ENCODE results near the gene OR2B6. TPM values are rescaled to one million over a fixed set of nuclear protein-coding genes. Genes with fewer than 3 reads are reported as not detected.

OR2B6 gene
- total RNA-seq, 1 experiment from 2014 or later: not detected

DNA sequence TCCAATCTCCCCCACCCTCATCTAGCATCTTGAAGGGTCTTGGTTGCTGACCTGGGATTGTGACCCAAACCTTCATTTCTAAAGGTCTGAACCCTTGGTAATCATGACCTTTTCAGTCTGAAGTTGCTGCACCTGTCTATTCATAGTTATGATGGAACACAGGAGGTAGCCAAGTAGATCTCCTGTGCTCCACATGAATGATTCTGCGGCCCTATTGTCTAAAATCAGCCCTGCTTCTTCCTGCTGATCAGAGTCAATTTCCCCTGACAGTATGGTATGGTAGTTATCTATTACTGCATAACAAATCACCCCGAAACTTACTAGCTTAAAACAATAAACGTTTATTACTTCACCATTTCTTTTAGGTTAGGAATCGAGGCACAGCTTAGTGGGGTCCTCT, 9.0 kb downstream of the OR2B6 start:
- no peak overlapping the region for H4K5ac ChIP-seq (ENCODE audit: insufficient read length, low read depth, low read length)
- no peak for DNase-seq
- H3K9me3 Mint-ChIP-seq: peaks cover 5 to 11% of the 10 kb centered on the region in 2 experiments; a peak in 4 of 5 replicates
- no peak overlapping the region for H3K27ac Mint-ChIP-seq
- H2BK20ac ChIP-seq (ENCODE audit: low read depth, low read length, poor library complexity, severe bottlenecking): no peak overlapping the region
- no peaks in the 10 kb centered on the region; the same call in none of the 2 replicates for H3K27me3 Mint-ChIP-seq (ENCODE audit: low read depth)
- 0 out of 7 replicates have a peak, but pooled peaks cover 0 to 1% (median 0%) of the 10 kb centered on the region in 3 experiments for H3K36me3 Mint-ChIP-seq (ENCODE audit: insufficient read depth in 1 of 3, low read depth in 3 of 3)
- no peak overlapping the region for H4K91ac ChIP-seq (ENCODE audit: insufficient read length, low read depth, low read length)
- no peaks in the 10 kb centered on the region for H3K27me3 ChIP-seq (ENCODE audit: insufficient read depth, low read length)
- no peaks in the 10 kb centered on the region for H3K4me1 ChIP-seq (ENCODE audit: insufficient read depth, low read length)
- no peak overlapping the region for H2AFZ ChIP-seq (ENCODE audit: low read length)
- no peak overlapping the region for H3K4me3 Mint-ChIP-seq
- no peak overlapping the region for H2BK5ac ChIP-seq (ENCODE audit: insufficient read length, low read length)
- no peak overlapping the region for H3K4ac ChIP-seq (ENCODE audit: low read depth, low read length)
- no peaks in the 10 kb centered on the region for H4K20me1 ChIP-seq (ENCODE audit: control insufficient read depth, insufficient read depth, insufficient read length)
- H3K4me2 ChIP-seq (ENCODE audit: insufficient read depth, insufficient read length, low read length): no peak overlapping the region
- no peak overlapping the region for H4K8ac ChIP-seq (replicated peaks; ENCODE audit: insufficient read length, low read depth, low read length)
- H3K79me1 ChIP-seq (ENCODE audit: insufficient read depth, low read depth, low read length, poor library complexity, severe bottlenecking): no peaks in the 10 kb centered on the region
- TF ChIP-seq CTCF (conservative IDR thresholded peaks at IDR 0.05): no peak
- no peak overlapping the region for H2BK15ac ChIP-seq (ENCODE audit: low read depth, low read length)
- H3K4me1 Mint-ChIP-seq: no peaks in the 10 kb centered on the region
- no peak overlapping the region for H2BK12ac ChIP-seq (ENCODE audit: insufficient read length, low read depth, low read length)
- no peak overlapping the region for H2BK120ac ChIP-seq (ENCODE audit: low read depth, low read length, poor library complexity, severe bottlenecking)
- H3T11ph ChIP-seq (ENCODE audit: low read length): no peak overlapping the region
- no peak overlapping the region for H3K18ac ChIP-seq (ENCODE audit: insufficient read length, low read depth, low read length)
- no peaks in the 10 kb centered on the region for H3K79me2 ChIP-seq (ENCODE audit: insufficient read depth, low read length)
- H3K23me2 ChIP-seq (ENCODE audit: insufficient read length, low read depth, low read length, poor library complexity, severe bottlenecking): no peaks in the 10 kb centered on the region
- H3K56ac ChIP-seq (ENCODE audit: insufficient read length, low read depth, low read length): no peak overlapping the region
- no peak overlapping the region for H3K27ac ChIP-seq (ENCODE audit: insufficient read length, low read depth, low read length)
- no peak overlapping the region for H3K23ac ChIP-seq (ENCODE audit: insufficient read length, low read depth, low read length)
- H3K14ac ChIP-seq (ENCODE audit: insufficient read depth, low read length): no peak overlapping the region
- H3K9me3 ChIP-seq (ENCODE audit: control insufficient read depth, low read depth, low read length): no peaks in the 10 kb centered on the region
- WGBS (ENCODE audit: extremely low coverage, insufficient read length, low lambda C conversion rate): no CpG with 5 or more reads among the region's 4 CpGs
- no peak overlapping the region for H3K9ac ChIP-seq (ENCODE audit: extremely low read depth, insufficient read length, low read length)
- H2AK5ac ChIP-seq (ENCODE audit: insufficient read length, low read length): no peak overlapping the region

Measured in H9 (cell line).